GM12878 (cell line): Measurements from ENCODE around the gene THADA. TPM values are rescaled to one million over a fixed set of nuclear protein-coding genes. Genes with fewer than 3 reads are reported as not detected.

Experiments used
- ATAC-seq: fragments of 200-7000 bp; cut with Tn5 transposase; 3 replicates; pipeline ENCODE4 v1.9.1; 2020; ENCODE audit warnings: mild to moderate bottlenecking, moderate library complexity
- BruUV-seq: library from RNA; stranded (reverse); fragments of 400-500 nt; replicated peaks from 2 replicates; lab custom pipeline; 2021; lab: Mats Ljungman, UMichigan
- CTCF ChIA-PET: fragments of 300-600 bp; sonication (Branson Sonifier 250); formaldehyde crosslinking; extraction: SDS; loops from one replicate; lab custom pipeline; 2021; ENCODE audit warnings: inconsistent platforms; lab: Yijun Ruan, JAX
- POLR2A ChIA-PET: fragments of 350-600 bp; formaldehyde crosslinking; extraction: SDS; loops from one replicate; lab custom pipeline; 2021; ENCODE audit warnings: inconsistent platforms; lab: Charles Lee
- RAD21 ChIA-PET: fragments of 300-600 bp; sonication (Branson Sonifier 250); formaldehyde crosslinking; loops from one replicate; lab custom pipeline; 2023; ENCODE audit warnings: antibody characterized with exemption; ENCODE audit not compliant: unreplicated experiment; lab: Charles Lee
- SMC1A ChIA-PET: fragments of 300-600 bp; sonication (Branson Sonifier 250); formaldehyde crosslinking; loops from one replicate; lab custom pipeline; 2023; ENCODE audit not compliant: unreplicated experiment, uncharacterized antibody; lab: Charles Lee
- DNase-seq: peaks from one replicate; pipeline ENCODE4 v3.0.0-alpha.2; 2011; ENCODE audit warnings: low read depth, low spot score
- FAIRE-seq: peaks from 3 replicates; lab custom pipeline; 2011; peaks lifted over from hg19 to GRCh38; lab: Jason Lieb, UNC
- H2AFZ ChIP-seq: 2 replicates; pipeline ENCODE4 v1.6.0; 2011; ENCODE audit warnings: low read depth, low read length, control low read depth; ENCODE audit not compliant: control insufficient read depth
- H3K27ac ChIP-seq: 2 replicates; pipeline ENCODE4 v1.5.1; 2011; ENCODE audit warnings: control low read depth; ENCODE audit not compliant: control insufficient read depth, insufficient read depth
- H3K27me3 ChIP-seq, 2 experiments: replicated peaks in 1 of 2; 2 replicates each; pipeline versions ENCODE4 v1.6.0 to v1.6.1; 2011; ENCODE audit warnings: low read length in 1 of 2; ENCODE audit not compliant: control insufficient read depth in 2 of 2, insufficient read depth in 2 of 2
- H3K36me3 ChIP-seq, 2 experiments: 2 replicates each; pipeline ENCODE4 v1.5.1; 2011; ENCODE audit warnings: low read length in 1 of 2; ENCODE audit not compliant: control insufficient read depth in 2 of 2, insufficient read depth in 2 of 2
- H3K4me1 ChIP-seq: 2 replicates; pipeline ENCODE4 v1.6.1; 2011; ENCODE audit warnings: mild to moderate bottlenecking, low read length, moderate library complexity, mixed read lengths; ENCODE audit not compliant: control insufficient read depth, insufficient read depth
- H3K4me2 ChIP-seq: 2 replicates; pipeline ENCODE4 v1.6.0; 2011; ENCODE audit warnings: control low read depth; ENCODE audit not compliant: control insufficient read depth, insufficient read depth
- H3K4me3 ChIP-seq: fragments of 200-600 bp; sonication (generic); 2 replicates; pipeline ENCODE4 v1.5.1; 2016
- H3K79me2 ChIP-seq: 2 replicates; pipeline ENCODE4 v1.6.0; 2011; ENCODE audit warnings: low read length; ENCODE audit not compliant: control insufficient read depth, insufficient read depth
- H3K9ac ChIP-seq: 2 replicates; pipeline ENCODE4 v1.8.0; 2011; ENCODE audit warnings: low read length, control low read depth, mixed read lengths; ENCODE audit not compliant: control insufficient read depth, insufficient read depth
- H3K9me3 ChIP-seq: replicated peaks from 3 replicates; pipeline ENCODE4 v1.5.1; 2011; ENCODE audit warnings: mild to moderate bottlenecking, low read length; ENCODE audit not compliant: control insufficient read depth, insufficient read depth
- H4K20me1 ChIP-seq: 2 replicates; pipeline ENCODE4 v1.6.0; 2011; ENCODE audit not compliant: control insufficient read depth, insufficient read depth
- ATF2 ChIP-seq: IDR thresholded peaks from 2 replicates; pipeline ENCODE4 v1.6.1; 2012; ENCODE audit warnings: low read length, inconsistent platforms
- E2F4 ChIP-seq: IDR thresholded peaks from 2 replicates; pipeline ENCODE4 v1.6.1; 2012; ENCODE audit warnings: low read depth, low read length, improper control_type of control experiment
- EGR1 ChIP-seq, 2 experiments: IDR thresholded peaks; 1 replicate in 1 of 2; 2 replicates in 1 of 2; pipeline ENCODE4 v1.6.1; 2011 to 2012; ENCODE audit warnings: low read depth in 2 of 2, low read length in 2 of 2, borderline replicate concordance in 1 of 2, mild to moderate bottlenecking in 1 of 2, moderate library complexity in 1 of 2
- FOS ChIP-seq: IDR thresholded peaks from 3 replicates; pipeline ENCODE4 v1.6.1; 2011; ENCODE audit warnings: borderline replicate concordance; ENCODE audit not compliant: insufficient read length; ENCODE audit errors: extremely low read depth
- PAX8 ChIP-seq: fragments of 450-650 bp; IDR thresholded peaks from 2 replicates; pipeline ENCODE4 v1.6.1; 2017; ENCODE audit warnings: mild to moderate bottlenecking, moderate library complexity
- POLR2AphosphoS5 ChIP-seq: IDR thresholded peaks from 2 replicates; pipeline ENCODE4 v1.6.1; 2011; ENCODE audit warnings: mild to moderate bottlenecking, low read length, inconsistent platforms
- TAF1 ChIP-seq: IDR thresholded peaks from 2 replicates; pipeline ENCODE4 v1.6.1; 2011; ENCODE audit warnings: mild to moderate bottlenecking, low read depth, low read length, borderline replicate concordance
- TCF3 ChIP-seq: IDR thresholded peaks from 2 replicates; pipeline ENCODE4 v1.6.1; 2012; ENCODE audit warnings: low read depth, mild to moderate bottlenecking, low read length, borderline replicate concordance; ENCODE audit not compliant: insufficient read depth
- WGBS: methylation state at CpG from one replicate; pipeline ENCODE4 v1.1.6; 2016; ENCODE audit warnings: low lambda C conversion rate; ENCODE audit not compliant: insufficient replicate concordance, insufficient coverage; ENCODE audit errors: missing lambda C conversion rate; 5-methylcytosine and 5-hydroxymethylcytosine counted together
- in situ Hi-C: fragments of 300-500 bp; cut with MboI; formaldehyde crosslinking; loops from 9 replicates; pipeline ENCODE4 v1.14.3; 2018; ENCODE audit warnings: mixed read lengths
- intact Hi-C: fragments of 100-400 bp; cut with micrococcal nuclease; formaldehyde crosslinking; loops from one replicate; pipeline ENCODE4 v1.14.2; 2022; ENCODE audit not compliant: unreplicated experiment
- polyA plus RNA-seq, 11 experiments: library from polyadenylated mRNA; depleted of rRNA in 4 of 11; unstranded in 6 of 11; stranded (reverse) in 5 of 11; fragments of >200 nt; fragmentation: Nextera tagmentation in 4 of 11; fragmentation: Illumina TruSeq in 1 of 11; extraction: Ambion mirVana in 4 of 11; extraction: Trizol in 1 of 11; gene quantifications; 1 replicate in 1 of 11; 2 replicates in 10 of 11; pipeline versions ENCODE4 v1.2.1 to v1.2.3, GENCODE V29; 2011 to 2016; ENCODE audit warnings: inconsistent platforms in 2 of 11, missing spikeins in 2 of 11, low read depth in 1 of 11
- total RNA-seq, 4 experiments: library from RNA; depleted of rRNA in 3 of 4; stranded (reverse); fragments of >200 nt in 3 of 4; fragmentation: Illumina TruSeq in 1 of 4; extraction: Trizol in 1 of 4; gene quantifications; 2 replicates each; pipeline versions ENCODE4 v1.2.1 to v1.2.3, GENCODE V29; 2013 to 2021

Gene THADA
- total and polyA plus RNA-seq, 10 of the 15 experiments (the other 5 are each of a cell fraction or from before 2014, with no cell fraction given): 14.6 to 33.2 (median 23.2) TPM

GRCh38 chr2:43515248-43515647 lies 80.6 kb downstream of the THADA start:
- ATAC-seq: no peak
- H3K9ac ChIP-seq: no peak overlapping the region
- H3K4me1 ChIP-seq: peaks cover 21% of the 10 kb centered on the region
- no peaks in the 10 kb centered on the region for H3K9me3 ChIP-seq
- WGBS: 99% methylated on average over 3 of the region's 3 CpGs
- TF ChIP-seq TCF3 (no peak), PAX8 (no peak), POLR2AphosphoS5 (no peak), EGR1 (IDR thresholded peaks at IDR 0.05; ENCODE audit: borderline replicate concordance in 1 of 2, low read depth in 2 of 2, low read length in 2 of 2) (no peak), TAF1 (no peak), ATF2 (no peak), FOS (no peak), E2F4 (no peak)
- no peaks in the 10 kb centered on the region for H3K27me3 ChIP-seq
- ChIA-PET POLR2A (no interaction called here), SMC1A (no interaction called here), RAD21 (no interaction called here), CTCF (no interaction called here)
- peaks cover 0 to 11% of the 10 kb centered on the region in 2 experiments; a peak in 2 of 4 replicates for H3K36me3 ChIP-seq
- no peak overlapping the region for H3K4me2 ChIP-seq
- H4K20me1 ChIP-seq: no peaks in the 10 kb centered on the region
- no peak for DNase-seq
- no peak overlapping the region for H3K27ac ChIP-seq
- no peak for FAIRE-seq
- no peak overlapping the region; the same call in 1 of the 2 replicates for H2AFZ ChIP-seq
- no peak overlapping the region for H3K4me3 ChIP-seq
- intact Hi-C loops (no loop called here), in situ Hi-C loops (no loop called here)
- no peaks in the 10 kb centered on the region for H3K79me2 ChIP-seq
- BruUV-seq: no TSS peak
